ENCODE measurements around the gene TSHZ1. TPM values are rescaled to one million over a fixed set of nuclear protein-coding genes. Genes with fewer than 3 reads are reported as not detected.

The TSHZ1 gene
- total RNA-seq, 1 donor, result 10.5 TPM

DNA sequence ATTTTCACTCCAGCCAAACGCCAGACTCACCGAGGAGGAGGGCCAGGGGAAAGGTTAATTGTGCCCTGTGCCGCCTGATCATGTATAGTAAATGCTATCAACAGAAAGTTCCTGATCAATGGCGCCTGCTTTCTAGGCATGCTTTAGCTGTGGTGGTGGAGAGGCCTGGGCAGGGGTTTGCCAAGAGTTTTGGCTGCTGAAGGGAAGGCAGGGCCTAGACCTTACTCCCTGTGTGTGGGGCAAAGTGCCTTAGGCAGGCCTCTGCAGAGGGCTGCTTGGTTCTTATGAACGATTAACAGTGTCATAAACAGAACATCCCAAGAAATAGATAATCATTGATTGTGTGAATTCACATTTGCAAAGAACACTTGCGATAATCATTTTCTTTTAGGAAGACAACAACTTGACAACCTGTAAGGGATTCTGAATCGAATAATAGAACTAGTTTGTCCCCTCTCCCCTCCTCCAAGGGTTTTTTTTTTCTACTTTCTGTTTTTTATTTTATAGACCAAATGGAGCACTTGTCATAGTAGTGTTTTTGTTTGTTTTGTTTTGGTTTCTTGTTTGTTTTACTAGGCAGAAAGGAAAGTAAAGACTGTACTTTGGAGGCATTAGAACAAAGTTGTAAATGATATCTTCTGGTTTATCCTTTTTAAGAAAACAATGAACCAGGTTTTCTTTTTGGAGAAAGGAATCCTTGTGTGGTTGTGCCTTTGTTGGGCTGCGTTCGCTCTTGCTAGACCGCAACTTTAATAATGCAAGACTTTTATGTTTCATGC is 6.5 kb downstream of the TSHZ1 start:
- no peak overlapping the region for H3K4me3 ChIP-seq (ENCODE audit: insufficient read depth, low read length)
- peak overlapping the region; percentile 69 for H2AFZ ChIP-seq (ENCODE audit: low read length)
- H4K20me1 ChIP-seq (ENCODE audit: insufficient read depth, low read length), result no peaks in the 10 kb centered on the region
- peaks cover 25% of the 10 kb centered on the region for H3K4me1 ChIP-seq (ENCODE audit: insufficient read depth, low read length)
- TF ChIP-seq CTCF (IDR thresholded peaks at IDR 0.05; ENCODE audit: extremely low read depth, low read depth, low read length), result no peak
- peak overlapping the region; percentile 30 for H3K4me2 ChIP-seq (ENCODE audit: insufficient read depth, low read length)
- H3K9me3 ChIP-seq (ENCODE audit: low read depth, low read length), result no peaks in the 10 kb centered on the region
- no peak for DNase-seq (ENCODE audit: insufficient read length, low spot score, missing footprints)
- H3K27ac ChIP-seq (ENCODE audit: low read depth, low read length), result no peak overlapping the region
- H3K27me3 ChIP-seq (ENCODE audit: insufficient read depth, low read length), result no peaks in the 10 kb centered on the region
- peaks cover 67% of the 10 kb centered on the region for H3K79me2 ChIP-seq (ENCODE audit: insufficient read depth, low read length)
- no peaks in the 10 kb centered on the region for H3K36me3 ChIP-seq (ENCODE audit: insufficient read depth, low read length)

DNA sequence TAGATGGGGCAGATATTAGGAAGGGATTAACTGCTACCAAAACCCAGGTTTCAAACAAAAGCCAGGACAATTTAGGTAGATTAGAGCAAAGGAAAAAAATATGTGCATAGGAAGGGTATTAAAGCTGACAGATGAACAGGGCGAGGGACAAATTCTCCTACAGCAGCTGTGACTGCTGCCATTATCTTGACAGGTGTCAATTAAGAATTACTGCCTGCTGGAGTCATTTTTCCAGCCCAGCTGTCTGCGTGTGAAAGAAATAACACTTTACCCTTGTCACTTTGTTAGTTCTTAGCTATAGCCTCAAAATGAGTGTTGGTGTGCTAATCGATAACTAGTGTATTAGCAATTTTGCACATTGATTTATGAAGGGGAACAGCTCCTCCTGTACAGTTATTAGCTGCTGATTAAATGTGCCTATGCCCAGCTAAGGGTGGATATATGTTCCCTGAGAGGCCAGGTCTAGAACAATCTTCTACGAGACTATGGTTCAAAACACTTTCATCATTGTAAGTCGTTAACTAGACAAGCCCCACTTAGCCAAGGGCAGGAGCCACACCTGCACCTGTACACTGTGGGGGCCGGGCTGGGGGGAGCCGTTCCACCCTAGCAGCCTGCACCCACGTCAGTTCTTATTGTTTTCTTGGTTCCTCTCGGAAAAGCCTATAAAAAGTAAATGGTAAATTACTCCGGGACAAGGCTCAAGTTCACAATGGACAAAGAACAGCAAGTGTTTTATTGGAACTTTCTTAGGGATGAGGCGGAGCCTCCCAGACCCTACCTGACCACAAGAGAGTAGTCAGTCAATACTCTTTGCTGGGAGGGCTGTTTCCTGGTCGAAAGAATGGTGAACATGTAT is 7.7 kb downstream of the TSHZ1 start:
- H3K4me3 ChIP-seq (ENCODE audit: insufficient read depth, low read length), result no peak overlapping the region
- H3K27ac ChIP-seq (ENCODE audit: low read depth, low read length), result no peak overlapping the region
- no peaks in the 10 kb centered on the region for H4K20me1 ChIP-seq (ENCODE audit: insufficient read depth, low read length)
- no peak overlapping the region for H2AFZ ChIP-seq (ENCODE audit: low read length)
- no peak overlapping the region for H3K4me2 ChIP-seq (ENCODE audit: insufficient read depth, low read length)
- TF ChIP-seq CTCF (IDR thresholded peaks at IDR 0.05; ENCODE audit: extremely low read depth, low read depth, low read length), result no peak
- DNase-seq (ENCODE audit: insufficient read length, low spot score, missing footprints), result no peak
- H3K27me3 ChIP-seq (ENCODE audit: insufficient read depth, low read length), result no peaks in the 10 kb centered on the region
- peaks cover 15% of the 10 kb centered on the region for H3K4me1 ChIP-seq (ENCODE audit: insufficient read depth, low read length)
- no peaks in the 10 kb centered on the region for H3K36me3 ChIP-seq (ENCODE audit: insufficient read depth, low read length)
- peaks cover 65% of the 10 kb centered on the region for H3K79me2 ChIP-seq (ENCODE audit: insufficient read depth, low read length)
- no peaks in the 10 kb centered on the region for H3K9me3 ChIP-seq (ENCODE audit: low read depth, low read length)

GRCh38 chr18:75219745-75220375 is 9.3 kb downstream of the TSHZ1 start:
- no peaks in the 10 kb centered on the region for H3K27me3 ChIP-seq (ENCODE audit: insufficient read depth, low read length)
- H3K79me2 ChIP-seq (ENCODE audit: insufficient read depth, low read length), result peaks cover 68% of the 10 kb centered on the region
- no peaks in the 10 kb centered on the region for H4K20me1 ChIP-seq (ENCODE audit: insufficient read depth, low read length)
- no peak overlapping the region for H3K27ac ChIP-seq (ENCODE audit: low read depth, low read length)
- H3K9me3 ChIP-seq (ENCODE audit: low read depth, low read length), result no peaks in the 10 kb centered on the region
- DNase-seq (ENCODE audit: insufficient read length, low spot score, missing footprints), result no peak
- H3K36me3 ChIP-seq (ENCODE audit: insufficient read depth, low read length), result no peaks in the 10 kb centered on the region
- H3K4me2 ChIP-seq (ENCODE audit: insufficient read depth, low read length), result no peak overlapping the region
- peaks cover 16% of the 10 kb centered on the region for H3K4me1 ChIP-seq (ENCODE audit: insufficient read depth, low read length)
- no peak overlapping the region for H3K4me3 ChIP-seq (ENCODE audit: insufficient read depth, low read length)
- no peak for TF ChIP-seq CTCF (IDR thresholded peaks at IDR 0.05; ENCODE audit: extremely low read depth, low read depth, low read length)
- H2AFZ ChIP-seq (ENCODE audit: low read length), result no peak overlapping the region
